HepG2 (cell line): ENCODE data around the gene IKZF4. TPM values are rescaled to one million over a fixed set of nuclear protein-coding genes. Genes with fewer than 3 reads are reported as not detected.

Source experiments
- ATAC-seq: fragments of 200-7000 bp; cut with Tn5 transposase; 3 replicates; pipeline ENCODE4 v1.9.1; 2020; ENCODE audit warnings: mild to moderate bottlenecking, moderate library complexity
- BruUV-seq: library from RNA; stranded (reverse); fragments of 400-500 nt; replicated peaks from 2 replicates; lab custom pipeline; 2021; lab: Mats Ljungman, UMichigan
- CTCF ChIA-PET: fragments of 300-600 bp; formaldehyde crosslinking; extraction: SDS; loops from one replicate; lab custom pipeline; 2021; ENCODE audit warnings: low total read pairs, inconsistent platforms, low intra/inter-chr PET ratio; lab: Yijun Ruan, JAX
- POLR2A ChIA-PET: fragments of 350-600 bp; sonication (Branson Sonifier 250); formaldehyde crosslinking; loops from one replicate; lab custom pipeline; 2020; ENCODE audit warnings: antibody characterized with exemption, inconsistent platforms; lab: Yijun Ruan, JAX
- DNase-seq: peaks from one replicate; pipeline ENCODE4 v3.0.0-alpha.2; 2015; ENCODE audit warnings: low spot score
- FAIRE-seq: peaks from 3 replicates; lab custom pipeline; 2011; peaks lifted over from hg19 to GRCh38; lab: Jason Lieb, UNC
- H2AFZ ChIP-seq: one replicate; pipeline ENCODE4 v1.6.1; 2011; ENCODE audit warnings: low read length, inconsistent platforms
- H3K27ac ChIP-seq: fragments of 300-600 bp; 3 replicates; pipeline ENCODE4 v1.8.0; 2011; ENCODE audit warnings: mixed run types, mild to moderate bottlenecking, mixed read lengths, low read length, inconsistent platforms; ENCODE audit not compliant: insufficient read depth; ENCODE audit errors: extremely low read length
- H3K27me3 ChIP-seq, 2 experiments: fragments of 200-600 bp in 1 of 2; 2 replicates in 1 of 2; 3 replicates in 1 of 2; pipeline versions ENCODE4 v1.6.0 to v1.8.0; 2011; ENCODE audit warnings: low read length in 2 of 2, mild to moderate bottlenecking in 2 of 2, moderate library complexity in 2 of 2, inconsistent platforms in 1 of 2; ENCODE audit not compliant: insufficient read depth in 2 of 2, control insufficient read depth in 1 of 2
- H3K36me3 ChIP-seq, 2 experiments: fragments of 200-600 bp in 1 of 2; replicated peaks in 1 of 2; 2 replicates in 1 of 2; 3 replicates in 1 of 2; pipeline versions ENCODE4 v1.5.1 to v1.8.0; 2011; ENCODE audit warnings: low read length in 2 of 2, inconsistent platforms in 1 of 2; ENCODE audit not compliant: insufficient read depth in 2 of 2, control insufficient read depth in 1 of 2
- H3K4me1 ChIP-seq: 2 replicates; pipeline ENCODE4 v1.5.1; 2012; ENCODE audit warnings: low read length, inconsistent platforms; ENCODE audit not compliant: insufficient read depth
- H3K4me2 ChIP-seq: 2 replicates; pipeline ENCODE4 v1.6.0; 2011; ENCODE audit warnings: low read depth, low read length, inconsistent platforms
- H3K4me3 ChIP-seq, 3 experiments: fragments of 200-600 bp in 1 of 3; sonication (generic), shearing (Covaris generic) in 1 of 3; replicated peaks in 1 of 3; 2 replicates each; pipeline ENCODE4 v1.5.1; 2011 to 2016; ENCODE audit warnings: low read length in 3 of 3, inconsistent platforms in 2 of 3, low read depth in 2 of 3, mild to moderate bottlenecking in 2 of 3, control low read depth in 1 of 3, mixed read lengths in 1 of 3; ENCODE audit not compliant: insufficient read depth in 1 of 3
- H3K79me2 ChIP-seq: one replicate; pipeline ENCODE4 v1.6.1; 2011; ENCODE audit warnings: low read length, inconsistent platforms; ENCODE audit not compliant: insufficient read depth
- H3K9ac ChIP-seq: 2 replicates; pipeline ENCODE4 v1.6.0; 2011; ENCODE audit warnings: mild to moderate bottlenecking, low read depth, low read length, inconsistent platforms; ENCODE audit not compliant: insufficient read depth
- H3K9me3 ChIP-seq: 2 replicates; pipeline ENCODE4 v1.5.1; 2012; ENCODE audit warnings: mild to moderate bottlenecking, low read length
- H4K20me1 ChIP-seq: 2 replicates; pipeline ENCODE4 v1.6.0; 2011; ENCODE audit warnings: inconsistent platforms, mild to moderate bottlenecking, low read length, moderate library complexity; ENCODE audit not compliant: insufficient read depth
- BHLHE40 ChIP-seq: IDR thresholded peaks from 2 replicates; pipeline ENCODE4 v1.6.1; 2011; ENCODE audit warnings: low read length, improper control_type of control experiment
- DMAP1 ChIP-seq: IDR thresholded peaks from 2 replicates; pipeline ENCODE4 v1.6.1; 2016
- EED ChIP-seq: sonication (generic); formaldehyde crosslinking; IDR thresholded peaks from 2 replicates; pipeline ENCODE4 v1.5.0; 2020; ENCODE audit warnings: mild to moderate bottlenecking, missing genetic modification reagents
- GFI1 ChIP-seq: sonication (generic); formaldehyde crosslinking; IDR thresholded peaks from 2 replicates; pipeline ENCODE4 v1.5.0; 2020; ENCODE audit warnings: missing genetic modification reagents, mild to moderate bottlenecking, borderline replicate concordance
- HNRNPK ChIP-seq: fragments of 200-400 bp; formaldehyde crosslinking; IDR thresholded peaks from 2 replicates; pipeline ENCODE4 v1.6.1; 2018; ENCODE audit warnings: low read length, low read depth, moderate library complexity, mild to moderate bottlenecking; ENCODE audit not compliant: poor library complexity, severe bottlenecking
- KLF16 ChIP-seq, 2 experiments: sonication (generic) in 1 of 2; formaldehyde crosslinking in 1 of 2; IDR thresholded peaks; 2 replicates each; pipeline versions ENCODE4 v1.6.1 to v1.8.0; 2016 to 2023; ENCODE audit warnings: missing genetic modification reagents in 2 of 2, missing compliant biosample characterization in 1 of 2
- LRRFIP1 ChIP-seq: sonication (generic); formaldehyde crosslinking; conservative IDR thresholded peaks from 2 replicates; pipeline ENCODE4 v1.4.0; 2020; ENCODE audit warnings: missing genetic modification reagents
- NFKBIZ ChIP-seq: IDR thresholded peaks from 2 replicates; pipeline ENCODE4 v1.6.1; 2018; ENCODE audit warnings: missing genetic modification reagents, missing compliant biosample characterization
- RARA ChIP-seq: IDR thresholded peaks from 2 replicates; pipeline ENCODE4 v1.6.1; 2016; ENCODE audit warnings: missing genetic modification reagents, missing compliant biosample characterization
- SETDB1 ChIP-seq: sonication (generic); formaldehyde crosslinking; IDR thresholded peaks from 2 replicates; pipeline ENCODE4 v1.5.1; 2020; ENCODE audit warnings: missing genetic modification reagents, mild to moderate bottlenecking, borderline replicate concordance
- SOX13 ChIP-seq, 3 experiments: fragments of 450-650 bp in 1 of 3; sonication (generic) in 1 of 3; formaldehyde crosslinking in 1 of 3; IDR thresholded peaks in 2 of 3; conservative IDR thresholded peaks in 1 of 3; 2 replicates each; pipeline versions ENCODE4 v1.5.0 to v1.6.1; 2016 to 2020; ENCODE audit warnings: antibody characterized with exemption in 1 of 3, mild to moderate bottlenecking in 1 of 3, missing compliant biosample characterization in 1 of 3, missing genetic modification reagents in 1 of 3, moderate library complexity in 1 of 3
- SOX5 ChIP-seq: IDR thresholded peaks from 2 replicates; pipeline ENCODE4 v1.6.1; 2016; ENCODE audit warnings: borderline replicate concordance
- SOX6 ChIP-seq, 2 experiments: fragments of 450-650 bp in 1 of 2; sonication (generic) in 1 of 2; formaldehyde crosslinking in 1 of 2; IDR thresholded peaks; 2 replicates each; pipeline versions ENCODE4 v1.4.0 to v1.6.1; 2017 to 2020; ENCODE audit warnings: antibody characterized with exemption in 1 of 2, mild to moderate bottlenecking in 1 of 2, missing genetic modification reagents in 1 of 2
- TEAD3 ChIP-seq: optimal IDR thresholded peaks from 2 replicates; pipeline ENCODE3; 2016; ENCODE audit warnings: borderline replicate concordance
- ZNF235 ChIP-seq: sonication (generic); formaldehyde crosslinking; IDR thresholded peaks from 2 replicates; pipeline ENCODE4 v1.8.1; 2023; ENCODE audit warnings: mild to moderate bottlenecking, missing genetic modification reagents, borderline replicate concordance
- ZNF33A ChIP-seq: sonication (generic); formaldehyde crosslinking; IDR thresholded peaks from 2 replicates; pipeline ENCODE4 v1.5.1; 2020; ENCODE audit warnings: missing genetic modification reagents, mild to moderate bottlenecking, moderate library complexity, borderline replicate concordance
- ZNF362 ChIP-seq: sonication (generic); formaldehyde crosslinking; IDR thresholded peaks from 2 replicates; pipeline ENCODE4 v1.4.0; 2020; ENCODE audit warnings: missing genetic modification reagents, mild to moderate bottlenecking, borderline replicate concordance
- WGBS: methylation state at CpG from one replicate; pipeline ENCODE4 v1.1.6; 2017; ENCODE audit warnings: low lambda C conversion rate; 5-methylcytosine and 5-hydroxymethylcytosine counted together
- in situ Hi-C: cut with HindIII; loops from 2 replicates; pipeline ENCODE4 v1.10.0; 2017; ENCODE audit warnings: low pct_unique_long_range_greater_than_20kb; ENCODE audit not compliant: extremely low pct_ligation_motif_present
- intact Hi-C: fragments of 100-400 bp; cut with micrococcal nuclease; formaldehyde crosslinking; loops from one replicate; pipeline ENCODE4 v1.10.0; 2022; ENCODE audit not compliant: unreplicated experiment
- polyA plus RNA-seq, 8 experiments: library from polyadenylated mRNA; depleted of rRNA in 3 of 8; stranded (reverse) in 7 of 8; unstranded in 1 of 8; fragments of >200 nt; fragmentation: Illumina TruSeq in 4 of 8; extraction: Trizol in 4 of 8; gene quantifications; 2 replicates each; pipeline versions ENCODE4 v1.2.1 to v1.2.3, GENCODE V29; 2011 to 2016; ENCODE audit warnings: low read depth in 4 of 8, missing spikeins in 1 of 8, mixed read lengths in 1 of 8; ENCODE audit not compliant: insufficient read depth in 1 of 8
- total RNA-seq, 5 experiments: library from RNA; depleted of rRNA; stranded (reverse); fragments of >200 nt; fragmentation: Illumina TruSeq; extraction: Trizol; gene quantifications; 2 replicates each; pipeline ENCODE4 v1.2.3, GENCODE V29; 2016; ENCODE audit warnings: low read depth in 1 of 5
- TF ChIP-seq, protein P1 (sequence below): sonication (generic); formaldehyde crosslinking; IDR thresholded peaks from 2 replicates; pipeline ENCODE4 v1.8.0; 2022; ENCODE audit warnings: missing genetic modification reagents, low read depth, mild to moderate bottlenecking, borderline replicate concordance
- TF ChIP-seq, protein P2 (sequence below): IDR thresholded peaks from 2 replicates; pipeline ENCODE4 v1.6.1; 2016; ENCODE audit warnings: missing compliant biosample characterization, missing genetic modification reagents, borderline replicate concordance

IKZF4 gene
- total and polyA plus RNA-seq, 2 of the 13 experiments (the other 11 are each of a cell fraction or from before 2014, with no cell fraction given): 0.58 to 2.2 TPM

DNA sequence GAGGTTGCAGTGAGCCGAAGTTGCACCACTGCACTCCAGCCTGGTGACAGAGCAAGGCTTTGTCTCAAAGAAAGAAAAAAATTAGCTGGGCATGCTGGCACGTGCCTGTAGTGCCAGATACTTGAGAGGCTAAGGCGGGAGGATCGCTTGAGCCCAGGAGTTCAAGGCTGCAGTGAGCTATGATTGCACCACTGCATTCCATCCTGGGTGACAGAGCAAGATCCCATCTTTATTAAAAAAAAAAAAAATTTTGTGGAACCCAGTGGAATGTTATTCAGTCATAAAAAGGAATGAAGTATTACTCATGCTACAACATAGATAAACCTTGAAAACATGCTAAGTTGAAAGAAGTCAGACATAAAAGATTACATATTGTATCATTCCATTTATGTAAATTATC lies 50.8 kb downstream of the IKZF4 start:
- DNase-seq (peak; percentile 56), ATAC-seq (no peak; the same call in 1 of the 3 replicates), FAIRE-seq (no peak)
- Histone ChIP-seq H3K27ac (no peak overlapping the region), H3K4me3 (no peak overlapping the region), H3K9ac (no peak overlapping the region), H3K4me2 (no peak overlapping the region), H3K27me3 (no peaks in the 10 kb centered on the region; a peak in 1 of 5 replicates), H3K79me2 (no peaks in the 10 kb centered on the region), H3K9me3 (no peaks in the 10 kb centered on the region), H3K4me1 (peaks cover 39% of the 10 kb centered on the region), H2AFZ (no peak overlapping the region), H4K20me1 (no peaks in the 10 kb centered on the region), H3K36me3 (no peaks in the 10 kb centered on the region)
- no TSS peak for BruUV-seq
- in situ Hi-C loops: no loop called here
- CTCF ChIA-PET: no interaction called here
- POLR2A ChIA-PET: interaction anchor here (1.0 to 2.5 kb wide), 3 partner anchors 10 to 98 kb away, joined by 3 to 14 read pairs (median 4); partner anchors contain the start of genes RAB5B and SUOX
- WGBS: 6% methylated on average over 4 of the region's 4 CpGs
- intact Hi-C loops: no loop called here
- TF ChIP-seq LRRFIP1 (CRISPR knock-in tag): no peak
- TF ChIP-seq RARA (CRISPR knock-in tag): peak; percentile 39; the same call in 1 of the 2 replicates
- TF ChIP-seq DMAP1 (CRISPR knock-in tag): no peak
- no peak for TF ChIP-seq SOX5 (CRISPR knock-in tag)
- TF ChIP-seq ZNF362 (CRISPR knock-in tag): peak; percentile 59; the same call in 1 of the 2 replicates
- TF ChIP-seq KLF16 (CRISPR knock-in tag; IDR thresholded peaks at IDR 0.05): no peak
- TF ChIP-seq SETDB1: no peak
- peak; percentile 53 for TF ChIP-seq TEAD3
- no peak for TF ChIP-seq ZNF235
- peak; percentile 81 for TF ChIP-seq BHLHE40
- no peak for TF ChIP-seq SOX6 (IDR thresholded peaks at IDR 0.05)
- TF ChIP-seq SOX6 (CRISPR knock-in tag; IDR thresholded peaks at IDR 0.05): peak; percentile 40; the same call in 1 of the 2 replicates
- TF ChIP-seq ZNF33A: no peak
- TF ChIP-seq, protein P1, sequence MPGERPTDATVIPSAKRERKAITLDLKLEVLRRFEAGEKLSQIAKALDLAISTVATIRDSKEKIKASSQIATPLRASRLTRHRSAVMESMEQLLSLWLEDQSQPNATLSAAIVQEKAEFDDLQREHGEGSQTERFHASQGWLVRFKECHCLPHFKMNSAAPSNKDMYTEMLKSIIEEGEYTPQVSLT: no peak
- TF ChIP-seq, protein P2, sequence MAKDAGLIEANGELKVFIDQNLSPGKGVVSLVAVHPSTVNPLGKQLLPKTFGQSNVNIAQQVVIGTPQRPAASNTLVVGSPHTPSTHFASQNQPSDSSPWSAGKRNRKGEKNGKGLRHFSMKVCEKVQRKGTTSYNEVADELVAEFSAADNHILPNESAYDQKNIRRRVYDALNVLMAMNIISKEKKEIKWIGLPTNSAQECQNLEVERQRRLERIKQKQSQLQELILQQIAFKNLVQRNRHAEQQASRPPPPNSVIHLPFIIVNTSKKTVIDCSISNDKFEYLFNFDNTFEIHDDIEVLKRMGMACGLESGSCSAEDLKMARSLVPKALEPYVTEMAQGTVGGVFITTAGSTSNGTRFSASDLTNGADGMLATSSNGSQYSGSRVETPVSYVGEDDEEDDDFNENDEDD (CRISPR knock-in tag): 0 out of 2 replicates have a peak, but pooled peaks have one; percentile 19
- TF ChIP-seq SOX13 (IDR thresholded peaks at IDR 0.05): no peak
- TF ChIP-seq SOX13 (CRISPR knock-in tag; conservative IDR thresholded peaks at IDR 0.05 in 1 of 2, IDR thresholded peaks at IDR 0.05 in 1 of 2): peak in 1 of 2 experiments; percentile 35; a peak in 1 of 4 replicates
- TF ChIP-seq EED: no peak
- no peak for TF ChIP-seq GFI1 (CRISPR knock-in tag)
- TF ChIP-seq NFKBIZ (CRISPR knock-in tag): no peak
- no peak for TF ChIP-seq HNRNPK
